Body of pancreas (tissue), 4 donors: Measurements from ENCODE around the gene RPTOR.

Experiments used
- CTCF ChIP-seq, 7 experiments: fragments of 450-650 bp in 4 of 7; fragments of 200-600 bp in 3 of 7; sonication (generic) in 3 of 7; IDR thresholded peaks; one replicate each; pipeline ENCODE4 v1.5.1; 2016 to 2019; ENCODE audit warnings: antibody characterized with exemption in 7 of 7
- POLR2A ChIP-seq, 3 donors: fragments of 450-650 bp; IDR thresholded peaks; one replicate each; pipeline ENCODE4 v1.6.1; 2016; ENCODE audit warnings: antibody characterized with exemption in 3 of 3, mild to moderate bottlenecking in 2 of 3

- no peak for TF ChIP-seq POLR2A (IDR thresholded peaks at IDR 0.05)
- TF ChIP-seq CTCF (IDR thresholded peaks at IDR 0.05), result no peak
Measured at GRCh38 chr17:80861418-80861815, 316.8 kb downstream of the RPTOR start.
